Neutrophil (primary cell): ENCODE results near the gene ALOX5AP.

Experiments used
- H3K27ac ChIP-seq: fragments of 200-600 bp; sonication (generic); 2 replicates; pipeline ENCODE4 v1.5.1; 2016; ENCODE audit warnings: mild to moderate bottlenecking, moderate library complexity
- H3K27me3 ChIP-seq: fragments of 200-600 bp; sonication (generic); 2 replicates; pipeline ENCODE4 v1.6.0; 2016; ENCODE audit warnings: mild to moderate bottlenecking
- H3K36me3 ChIP-seq: fragments of 200-600 bp; sonication (generic); 2 replicates; pipeline ENCODE4 v1.5.1; 2017
- H3K4me1 ChIP-seq, 2 experiments: fragments of 200-600 bp in 1 of 2; sonication (generic) in 1 of 2; 1 replicate in 1 of 2; 2 replicates in 1 of 2; pipeline versions ENCODE4 v1.5.1 to v1.6.1; 2013 to 2016; ENCODE audit warnings: low read depth in 1 of 2, low read length in 1 of 2, mild to moderate bottlenecking in 1 of 2, moderate library complexity in 1 of 2; ENCODE audit not compliant: control insufficient read depth in 1 of 2, insufficient read depth in 1 of 2
- H3K4me3 ChIP-seq, 2 experiments: fragments of 200-600 bp in 1 of 2; sonication (generic) in 1 of 2; 1 replicate in 1 of 2; 2 replicates in 1 of 2; pipeline ENCODE4 v1.5.1; 2013 to 2016; ENCODE audit warnings: low read depth in 1 of 2, low read length in 1 of 2, mild to moderate bottlenecking in 1 of 2, moderate library complexity in 1 of 2
- H3K9me3 ChIP-seq: fragments of 200-600 bp; sonication (generic); 2 replicates; pipeline ENCODE4 v1.5.1; 2016
- CTCF ChIP-seq: fragments of 200-600 bp; sonication (generic); IDR thresholded peaks from 2 replicates; pipeline ENCODE4 v1.5.1; 2016; ENCODE audit warnings: antibody characterized with exemption

ALOX5AP gene

GRCh38 chr13:30798776-30799355 is 63.5 kb downstream of the ALOX5AP start:
- Histone ChIP-seq H3K9me3 (no peaks in the 10 kb centered on the region), H3K27ac (no peak overlapping the region), H3K36me3 (peaks cover 26% of the 10 kb centered on the region), H3K27me3 (no peaks in the 10 kb centered on the region), H3K4me1 (peaks cover 10 to 14% of the 10 kb centered on the region in 2 experiments), H3K4me3 (no peak overlapping the region)
- TF ChIP-seq CTCF = no peak

DNA sequence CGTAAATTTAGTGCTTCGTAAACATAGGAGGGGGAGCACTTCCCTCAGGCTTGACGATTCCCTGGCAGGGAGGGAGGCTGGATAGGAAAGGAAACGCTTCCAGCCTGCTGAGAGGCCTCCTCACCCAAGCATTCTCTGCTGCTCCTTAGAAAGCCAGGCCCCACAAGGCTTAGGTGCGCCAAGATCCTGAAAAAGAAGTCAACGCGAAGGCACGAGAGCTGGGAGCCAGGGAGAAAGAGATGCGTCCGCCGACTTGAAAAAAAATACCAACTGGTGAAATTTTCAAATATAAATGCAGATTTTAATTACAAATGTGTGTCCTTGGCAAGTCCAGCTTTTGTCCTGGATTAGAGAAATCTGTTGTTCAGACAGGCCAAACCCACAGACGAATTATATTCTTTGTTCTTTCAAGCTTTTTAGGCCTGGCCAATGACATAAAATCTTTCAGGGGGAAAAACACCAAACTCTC is 64.0 kb downstream of the ALOX5AP start:
- Histone ChIP-seq H3K4me1 (peaks cover 10 to 14% of the 10 kb centered on the region in 2 experiments), H3K27me3 (no peaks in the 10 kb centered on the region), H3K27ac (no peak overlapping the region), H3K4me3 (no peak overlapping the region), H3K36me3 (peaks cover 24% of the 10 kb centered on the region), H3K9me3 (no peaks in the 10 kb centered on the region)
- TF ChIP-seq CTCF = no peak

- H3K36me3 ChIP-seq = peaks cover 24% of the 10 kb centered on the region
- H3K4me1 ChIP-seq = peaks cover 10 to 14% of the 10 kb centered on the region in 2 experiments
- no peak for TF ChIP-seq CTCF
- no peak overlapping the region for H3K27ac ChIP-seq
- H3K4me3 ChIP-seq = no peak overlapping the region
- no peaks in the 10 kb centered on the region for H3K27me3 ChIP-seq
- no peaks in the 10 kb centered on the region for H3K9me3 ChIP-seq
Observed at GRCh38 chr13:30800107-30800506, 64.8 kb downstream of the ALOX5AP start.

- Histone ChIP-seq H3K9me3 (no peaks in the 10 kb centered on the region), H3K27me3 (no peaks in the 10 kb centered on the region), H3K4me3 (peak overlapping the region in 1 of 2 experiments; percentile 28), H3K36me3 (peaks cover 12% of the 10 kb centered on the region), H3K4me1 (peaks cover 10 to 14% of the 10 kb centered on the region in 2 experiments), H3K27ac (no peak overlapping the region)
- no peak for TF ChIP-seq CTCF
Observed at GRCh38 chr13:30802501-30802900, 67.2 kb downstream of the ALOX5AP start.

GRCh38 chr13:30802953-30803478 is 67.7 kb downstream of the ALOX5AP start:
- Histone ChIP-seq H3K4me1 (peaks cover 10 to 14% of the 10 kb centered on the region in 2 experiments), H3K27ac (no peak overlapping the region), H3K9me3 (no peaks in the 10 kb centered on the region), H3K36me3 (peaks cover 7% of the 10 kb centered on the region), H3K4me3 (peak overlapping the region in 1 of 2 experiments; percentile 28), H3K27me3 (no peaks in the 10 kb centered on the region)
- TF ChIP-seq CTCF = peak; percentile 93
